ENCODE measurements around the gene ELF2. TPM values are rescaled to one million over a fixed set of nuclear protein-coding genes. Genes with fewer than 3 reads are reported as not detected.
"Not testable (repeated sequence)": the region's sequence is repeated elsewhere in the genome, so short reads cannot be mapped to it uniquely, and the experiment has no call there.

ELF2 gene
- total RNA-seq, 6 donors from 2014 or later: 34.5 to 87.0 (median 39.1) TPM

DNA sequence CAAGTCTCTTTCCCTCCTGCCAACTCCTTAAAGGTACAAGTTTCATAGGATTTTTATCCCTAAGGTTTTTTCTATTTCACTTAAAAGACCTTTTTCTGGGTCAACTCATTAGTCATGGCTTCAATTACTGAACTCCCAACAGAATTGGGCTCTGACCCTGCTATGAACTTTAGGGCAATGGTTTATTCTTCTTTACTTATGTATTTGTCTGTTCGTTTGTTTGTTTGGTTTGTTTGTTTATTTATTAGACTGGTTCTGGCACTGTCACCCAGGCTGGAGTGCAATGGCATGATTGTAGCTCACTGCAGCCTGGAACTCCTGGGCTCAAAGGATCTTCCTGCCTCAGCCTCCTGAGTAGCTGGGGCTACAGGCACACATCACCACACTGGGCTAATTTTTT, 167.3 kb downstream of the ELF2 start:
- WGBS, 2 donors: 28 to 48% methylated on average over 1 of the region's 1 CpG
- H3K27me3 ChIP-seq: no peaks in the 10 kb centered on the region
- no peak overlapping the region for H3K4me3 ChIP-seq
- no peaks in the 10 kb centered on the region for H3K36me3 ChIP-seq
- no peak overlapping the region for H3K27ac ChIP-seq
- H3K9me3 ChIP-seq: peaks cover 0 to 5% (median 0%) of the 10 kb centered on the region in 4 donors
- TF ChIP-seq POLR2AphosphoS5 (IDR thresholded peaks at IDR 0.05) (no peak), EP300 (IDR thresholded peaks at IDR 0.05) (no peak), POLR2A (IDR thresholded peaks at IDR 0.05) (no peak)
- TF ChIP-seq, protein P1, sequence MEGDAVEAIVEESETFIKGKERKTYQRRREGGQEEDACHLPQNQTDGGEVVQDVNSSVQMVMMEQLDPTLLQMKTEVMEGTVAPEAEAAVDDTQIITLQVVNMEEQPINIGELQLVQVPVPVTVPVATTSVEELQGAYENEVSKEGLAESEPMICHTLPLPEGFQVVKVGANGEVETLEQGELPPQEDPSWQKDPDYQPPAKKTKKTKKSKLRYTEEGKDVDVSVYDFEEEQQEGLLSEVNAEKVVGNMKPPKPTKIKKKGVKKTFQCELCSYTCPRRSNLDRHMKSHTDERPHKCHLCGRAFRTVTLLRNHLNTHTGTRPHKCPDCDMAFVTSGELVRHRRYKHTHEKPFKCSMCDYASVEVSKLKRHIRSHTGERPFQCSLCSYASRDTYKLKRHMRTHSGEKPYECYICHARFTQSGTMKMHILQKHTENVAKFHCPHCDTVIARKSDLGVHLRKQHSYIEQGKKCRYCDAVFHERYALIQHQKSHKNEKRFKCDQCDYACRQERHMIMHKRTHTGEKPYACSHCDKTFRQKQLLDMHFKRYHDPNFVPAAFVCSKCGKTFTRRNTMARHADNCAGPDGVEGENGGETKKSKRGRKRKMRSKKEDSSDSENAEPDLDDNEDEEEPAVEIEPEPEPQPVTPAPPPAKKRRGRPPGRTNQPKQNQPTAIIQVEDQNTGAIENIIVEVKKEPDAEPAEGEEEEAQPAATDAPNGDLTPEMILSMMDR (IDR thresholded peaks at IDR 0.05): no peak
- ATAC-seq (ENCODE audit: low FRiP score in 2 of 2) (no peak), DNase-seq (no peak)
- H3K4me1 ChIP-seq: peaks cover 7 to 11% (median 8%) of the 10 kb centered on the region in 4 donors

DNA sequence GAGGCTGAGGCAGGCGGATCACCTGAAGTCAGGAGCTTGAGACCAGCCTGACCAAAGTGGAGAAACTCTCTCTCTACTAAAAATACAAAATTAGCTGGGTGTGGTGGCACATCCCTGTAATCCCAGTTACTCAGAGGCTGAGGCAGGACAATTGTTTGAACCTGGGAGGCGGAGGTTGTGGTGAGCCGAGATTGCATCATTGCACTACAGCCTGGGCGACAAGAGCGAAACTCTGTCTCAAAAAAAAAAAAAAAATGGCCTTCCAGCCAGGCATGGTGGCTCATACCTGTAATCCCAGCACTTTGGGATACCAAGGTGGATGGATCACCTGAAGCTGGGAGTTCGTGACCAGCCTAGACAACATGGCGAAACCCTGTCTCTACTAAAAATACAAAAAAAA, 168.7 kb downstream of the ELF2 start:
- not testable (repeated sequence) for ATAC-seq (ENCODE audit: low FRiP score in 2 of 2); H3K36me3 ChIP-seq; H3K27me3 ChIP-seq; DNase-seq; H3K4me1 ChIP-seq; H3K9me3 ChIP-seq; H3K27ac ChIP-seq; H3K4me3 ChIP-seq
- WGBS, 2 donors: 83 to 98% methylated on average over 6 to 7 of the region's 7 CpGs

DNA sequence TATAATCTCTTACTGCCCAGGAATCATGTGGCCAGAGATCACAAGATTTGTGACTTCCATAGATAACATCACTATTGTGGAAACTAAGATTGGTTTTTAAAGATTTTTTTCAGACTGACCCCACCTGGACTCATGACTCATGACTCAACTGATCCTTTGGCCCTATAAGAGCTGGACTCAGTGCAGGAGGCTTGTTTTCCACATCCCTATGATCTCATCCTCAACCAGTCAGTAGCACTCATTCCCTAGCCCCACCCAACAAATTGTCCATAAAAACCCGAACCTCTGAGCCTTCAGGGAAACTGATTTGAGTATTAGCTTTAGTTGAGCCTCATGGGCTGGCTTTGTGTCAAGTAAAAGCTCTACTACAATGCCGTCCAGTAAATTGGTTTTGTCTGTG, 169.4 kb downstream of the ELF2 start:
- H3K9me3 ChIP-seq: peaks cover 0 to 5% (median 0%) of the 10 kb centered on the region in 4 donors
- 96 to 97% methylated on average over 2 of the region's 2 CpGs for WGBS, 2 donors
- DNase-seq (no peak), ATAC-seq (ENCODE audit: low FRiP score in 2 of 2) (no peak)
- H3K4me1 ChIP-seq: no peaks in the 10 kb centered on the region
- TF ChIP-seq, protein P1 (IDR thresholded peaks at IDR 0.05): no peak
- TF ChIP-seq POLR2A (IDR thresholded peaks at IDR 0.05): no peak
- no peak for TF ChIP-seq EP300 (IDR thresholded peaks at IDR 0.05)
- no peak for TF ChIP-seq POLR2AphosphoS5 (IDR thresholded peaks at IDR 0.05)
- no peaks in the 10 kb centered on the region for H3K27me3 ChIP-seq
- no peak overlapping the region for H3K4me3 ChIP-seq
- H3K36me3 ChIP-seq: no peaks in the 10 kb centered on the region
- H3K27ac ChIP-seq: no peak overlapping the region

Small RNA genes within 50 kb of the gene (small RNA-seq; reads per million reads assigned to genes)
- gene RF00017 (0 reads per million in 4 donors), gene RF00019 (0 reads per million in 4 donors), gene RN7SL382P (0 to 0.26 (median 0) reads per million in 4 donors), gene RNU6-531P (0 reads per million in 4 donors)

Other genes with a start within 250 kb of the ELF2 start
- gene NOCT, start 161.4 kb downstream of the ELF2 start, total RNA-seq: 10 to 100 TPM in 1 of 6 donors, 1 to 10 TPM in 5; 1.9 to 14.3 (median 4.7) TPM
- under 1 TPM in 2 of 6 donors, not detected in 4; 0.43 to 0.98 TPM for gene MGARP, start 103.0 kb upstream of the ELF2 start, total RNA-seq
- 10 to 100 TPM; 11.0 to 37.7 (median 31.3) TPM for gene NAA15, start 124.3 kb upstream of the ELF2 start, total RNA-seq
- 10 to 100 TPM; 17.9 to 49.2 (median 34.6) TPM for gene NDUFC1, start 125.3 kb upstream of the ELF2 start, total RNA-seq